Transverse colon (tissue), 3 donors: ENCODE measurements around the gene MS4A10.

Source experiments
- POLR2A ChIP-seq: fragments of 450-650 bp; IDR thresholded peaks from one replicate; pipeline ENCODE4 v1.6.1; 2016; ENCODE audit warnings: antibody characterized with exemption, mild to moderate bottlenecking, moderate library complexity
- TF ChIP-seq, protein P1 (sequence below), 5 experiments: fragments of 200-600 bp in 3 of 5; fragments of 450-650 bp in 2 of 5; sonication (generic) in 3 of 5; IDR thresholded peaks; 1 replicate in 2 of 5; 2 replicates in 3 of 5; pipeline ENCODE4 v1.5.1; 2016 to 2017; ENCODE audit warnings: antibody characterized with exemption in 5 of 5, inconsistent platforms in 3 of 5, mild to moderate bottlenecking in 2 of 5, moderate library complexity in 1 of 5

DNA sequence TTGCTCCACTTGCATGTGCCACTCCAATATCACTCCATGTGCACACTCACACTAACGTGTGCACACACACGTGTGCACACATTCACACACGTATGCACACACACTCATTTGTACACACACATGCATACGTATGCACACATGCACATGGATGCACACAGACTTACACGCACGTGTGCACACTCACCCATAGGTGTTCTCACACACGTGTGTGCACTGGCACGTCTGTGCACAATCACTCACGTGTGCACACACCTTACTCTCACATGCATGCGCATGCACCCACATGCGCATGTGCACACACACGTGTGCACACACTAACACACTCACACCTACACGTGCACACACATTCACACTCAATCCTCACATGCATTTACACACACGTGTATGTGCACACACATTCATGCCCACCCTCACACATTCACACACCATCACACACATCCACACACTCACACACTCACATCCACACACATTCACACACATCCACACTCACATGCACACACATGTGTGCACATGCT is 37.7 kb upstream of the MS4A10 start:
- no peak for TF ChIP-seq POLR2A
- TF ChIP-seq, protein P1, sequence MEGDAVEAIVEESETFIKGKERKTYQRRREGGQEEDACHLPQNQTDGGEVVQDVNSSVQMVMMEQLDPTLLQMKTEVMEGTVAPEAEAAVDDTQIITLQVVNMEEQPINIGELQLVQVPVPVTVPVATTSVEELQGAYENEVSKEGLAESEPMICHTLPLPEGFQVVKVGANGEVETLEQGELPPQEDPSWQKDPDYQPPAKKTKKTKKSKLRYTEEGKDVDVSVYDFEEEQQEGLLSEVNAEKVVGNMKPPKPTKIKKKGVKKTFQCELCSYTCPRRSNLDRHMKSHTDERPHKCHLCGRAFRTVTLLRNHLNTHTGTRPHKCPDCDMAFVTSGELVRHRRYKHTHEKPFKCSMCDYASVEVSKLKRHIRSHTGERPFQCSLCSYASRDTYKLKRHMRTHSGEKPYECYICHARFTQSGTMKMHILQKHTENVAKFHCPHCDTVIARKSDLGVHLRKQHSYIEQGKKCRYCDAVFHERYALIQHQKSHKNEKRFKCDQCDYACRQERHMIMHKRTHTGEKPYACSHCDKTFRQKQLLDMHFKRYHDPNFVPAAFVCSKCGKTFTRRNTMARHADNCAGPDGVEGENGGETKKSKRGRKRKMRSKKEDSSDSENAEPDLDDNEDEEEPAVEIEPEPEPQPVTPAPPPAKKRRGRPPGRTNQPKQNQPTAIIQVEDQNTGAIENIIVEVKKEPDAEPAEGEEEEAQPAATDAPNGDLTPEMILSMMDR (IDR thresholded peaks at IDR 0.05), result no peak
